ENCODE results near the gene UNC13A.

The UNC13A gene

GRCh38 chr19:17562561-17562960 lies 125.6 kb downstream of the UNC13A start:
- H3K27ac ChIP-seq = no peak overlapping the region

GRCh38 chr19:17562097-17562496 lies 126.1 kb downstream of the UNC13A start:
- H3K27ac ChIP-seq = no peak overlapping the region
- TF ChIP-seq ZFX (IDR thresholded peaks at IDR 0.05; ENCODE audit: borderline replicate concordance) (no peak), CTCF (IDR thresholded peaks at IDR 0.05) (no peak)

More at GRCh38 chr19:17562561-17562960, 125.6 kb downstream of the UNC13A start:
- TF ChIP-seq CTCF (IDR thresholded peaks at IDR 0.05) (no peak), ZFX (IDR thresholded peaks at IDR 0.05; ENCODE audit: borderline replicate concordance) (no peak)

GRCh38 chr19:17560205-17560595 lies 128.0 kb downstream of the UNC13A start:
- H3K27ac ChIP-seq = no peak overlapping the region
- TF ChIP-seq CTCF (IDR thresholded peaks at IDR 0.05) = no peak

- H3K27ac ChIP-seq = no peak overlapping the region
These were observed 130.7 kb downstream of the UNC13A start for GRCh38 chr19:17557466-17557865.

GRCh38 chr19:17556995-17557394 lies 131.2 kb downstream of the UNC13A start:
- no peak for TF ChIP-seq CTCF (IDR thresholded peaks at IDR 0.05)
- no peak for TF ChIP-seq ZFX (IDR thresholded peaks at IDR 0.05; ENCODE audit: borderline replicate concordance)
- H3K27ac ChIP-seq = peak overlapping the region; percentile 81

More at GRCh38 chr19:17557466-17557865, 130.7 kb downstream of the UNC13A start:
- TF ChIP-seq CTCF (IDR thresholded peaks at IDR 0.05) (no peak), ZFX (IDR thresholded peaks at IDR 0.05; ENCODE audit: borderline replicate concordance) (no peak)

- TF ChIP-seq ZFX (IDR thresholded peaks at IDR 0.05; ENCODE audit: borderline replicate concordance) = no peak
- TF ChIP-seq CTCF (IDR thresholded peaks at IDR 0.05) = no peak; the same call in 1 of the 2 replicates
- peak overlapping the region; percentile 81 for H3K27ac ChIP-seq
These were observed 132.0 kb downstream of the UNC13A start for GRCh38 chr19:17555929-17556813.

- peak; percentile 15; the same call in 1 of the 2 replicates for TF ChIP-seq CTCF (IDR thresholded peaks at IDR 0.05)
- TF ChIP-seq ZFX (IDR thresholded peaks at IDR 0.05; ENCODE audit: borderline replicate concordance) = no peak
- H3K27ac ChIP-seq = peak within 1 kb of the TSS; percentile 81
These were observed 132.7 kb downstream of the UNC13A start, which contains the start of gene COLGALT1 for GRCh38 chr19:17555480-17555928. Gene COLGALT1, plus strand, starts transcription at chr19:17555649. Its CDS starts 65 bp downstream, at chr19:17555714.

All from 22Rv1 (cell line).